ENCODE measurements around the gene JAG2. TPM values are rescaled to one million over a fixed set of nuclear protein-coding genes. Genes with fewer than 3 reads are reported as not detected.

JAG2 gene
- total and polyA plus RNA-seq, 12 donors: 0.83 to 16.2 (median 4.0) TPM

- WGBS, 4 donors: 62 to 71% (median 64%) methylated on average over 19 to 22 of the region's 22 CpGs
- Histone ChIP-seq H3K4me3 (no peak overlapping the region), H3K27ac (no peak overlapping the region), H3K36me3 (replicated peaks in 1 of 2) (no peaks in the 10 kb centered on the region), H3K27me3 (no peaks in the 10 kb centered on the region), H3K9me3 (replicated peaks in 1 of 3) (no peaks in the 10 kb centered on the region), H3K4me1 (replicated peaks in 1 of 2) (no peaks in the 10 kb centered on the region)
- TF ChIP-seq CTCF (IDR thresholded peaks at IDR 0.05): no peak
- no peak for TF ChIP-seq POLR2A (IDR thresholded peaks at IDR 0.05)
- peak in 3 of 7 donors; percentile 3 to 25 (median 6) for DNase-seq
- intact Hi-C loops (cut with DNase I): no loop called here
Observed at GRCh38 chr14:105126126-105126980, 42.2 kb downstream of the JAG2 start.

GRCh38 chr14:105124823-105125222 is 43.8 kb downstream of the JAG2 start:
- no peaks in the 10 kb centered on the region for H3K36me3 ChIP-seq (replicated peaks in 1 of 2)
- H3K9me3 ChIP-seq (replicated peaks in 1 of 3): no peaks in the 10 kb centered on the region
- intact Hi-C loops (cut with DNase I): no loop called here
- H3K4me3 ChIP-seq: no peak overlapping the region
- H3K27ac ChIP-seq: no peak overlapping the region
- TF ChIP-seq POLR2A (IDR thresholded peaks at IDR 0.05) (no peak), CTCF (IDR thresholded peaks at IDR 0.05) (no peak)
- peak in 1 of 7 donors; percentile 6 for DNase-seq
- 44 to 52% (median 50%) methylated on average over 5 of the region's 5 CpGs; no CpG with 5 or more reads in 1 of the 4 donors for WGBS, 4 donors
- H3K27me3 ChIP-seq: no peaks in the 10 kb centered on the region
- no peaks in the 10 kb centered on the region for H3K4me1 ChIP-seq (replicated peaks in 1 of 2)

- Histone ChIP-seq H3K27ac (no peak overlapping the region), H3K36me3 (replicated peaks in 1 of 2) (no peaks in the 10 kb centered on the region), H3K4me3 (no peak overlapping the region), H3K4me1 (replicated peaks in 1 of 2) (no peaks in the 10 kb centered on the region), H3K9me3 (replicated peaks in 1 of 3) (no peaks in the 10 kb centered on the region), H3K27me3 (no peaks in the 10 kb centered on the region)
- DNase-seq: peak in 2 of 7 donors; percentile 14 to 30
- intact Hi-C loops (cut with DNase I): no loop called here
- TF ChIP-seq CTCF (IDR thresholded peaks at IDR 0.05) (no peak), POLR2A (IDR thresholded peaks at IDR 0.05) (no peak)
- WGBS, 4 donors: 55 to 66% (median 59%) methylated on average over 16 to 17 of the region's 17 CpGs
Observed at GRCh38 chr14:105123981-105124765, 44.4 kb downstream of the JAG2 start.

- H3K27me3 ChIP-seq: no peaks in the 10 kb centered on the region
- WGBS, 4 donors: 82 to 90% (median 85%) methylated on average over 5 of the region's 5 CpGs
- H3K4me3 ChIP-seq: no peak overlapping the region
- H3K9me3 ChIP-seq (replicated peaks in 1 of 3): no peaks in the 10 kb centered on the region
- no peaks in the 10 kb centered on the region for H3K36me3 ChIP-seq (replicated peaks in 1 of 2)
- H3K4me1 ChIP-seq (replicated peaks in 1 of 2): no peaks in the 10 kb centered on the region
- intact Hi-C loops (cut with DNase I): no loop called here
- no peak for TF ChIP-seq CTCF (IDR thresholded peaks at IDR 0.05)
- DNase-seq: peak in 2 of 7 donors; percentile 5 to 21
- H3K27ac ChIP-seq: no peak overlapping the region
Observed at GRCh38 chr14:105123064-105123665, 45.4 kb downstream of the JAG2 start.
